Measurements from ENCODE around the gene SCFD2.

Gene SCFD2

GRCh38 chr4:52866734-52867133, 499.1 kb downstream of the SCFD2 start:
- DNase-seq (ENCODE audit: low read depth in 4 of 4, low spot score in 1 of 4): no peak

- DNase-seq (ENCODE audit: low read depth in 4 of 4, low spot score in 1 of 4): no peak
Measured at GRCh38 chr4:52865300-52865699, 500.6 kb downstream of the SCFD2 start.

- DNase-seq (ENCODE audit: low read depth in 4 of 4, low spot score in 1 of 4): no peak
Measured at GRCh38 chr4:52864793-52865192, 501.1 kb downstream of the SCFD2 start.

GRCh38 chr4:52863324-52863723, 502.5 kb downstream of the SCFD2 start:
- no peak for DNase-seq (ENCODE audit: low read depth in 4 of 4, low spot score in 1 of 4)

GRCh38 chr4:52862639-52863161, 503.2 kb downstream of the SCFD2 start:
- no peak for DNase-seq (ENCODE audit: low read depth in 4 of 4, low spot score in 1 of 4)

- peak; percentile 61 to 78 (median 70) for DNase-seq (ENCODE audit: low read depth in 4 of 4, low spot score in 1 of 4)
Measured at GRCh38 chr4:52861879-52862616, 503.8 kb downstream of the SCFD2 start, which contains the start of gene RASL11B. Gene RASL11B (plus strand): TSS chr4:52862317. CDS start chr4:52862508, 191 bp downstream.

GRCh38 chr4:52861171-52861823, 504.6 kb downstream of the SCFD2 start:
- no peak for DNase-seq (ENCODE audit: low read depth in 4 of 4, low spot score in 1 of 4)

GRCh38 chr4:52860361-52860760, 505.5 kb downstream of the SCFD2 start:
- no peak for DNase-seq (ENCODE audit: low read depth in 4 of 4, low spot score in 1 of 4)

- no peak for DNase-seq (ENCODE audit: low read depth in 4 of 4, low spot score in 1 of 4)
Measured at GRCh38 chr4:52856801-52857200, 509.1 kb downstream of the SCFD2 start.

- no peak for DNase-seq (ENCODE audit: low read depth in 4 of 4, low spot score in 1 of 4)
Measured at GRCh38 chr4:52853351-52853750, 512.5 kb downstream of the SCFD2 start.

GRCh38 chr4:52852711-52853110, 513.1 kb downstream of the SCFD2 start:
- DNase-seq (ENCODE audit: low read depth in 4 of 4, low spot score in 1 of 4): no peak

GRCh38 chr4:52852041-52852440, 513.8 kb downstream of the SCFD2 start:
- DNase-seq (ENCODE audit: low read depth in 4 of 4, low spot score in 1 of 4): no peak

- no peak for DNase-seq (ENCODE audit: low read depth in 4 of 4, low spot score in 1 of 4)
Measured at GRCh38 chr4:52850406-52851124, 515.3 kb downstream of the SCFD2 start.

- no peak for DNase-seq (ENCODE audit: low read depth in 4 of 4, low spot score in 1 of 4)
Measured at GRCh38 chr4:52848254-52848653, 517.6 kb downstream of the SCFD2 start.

GRCh38 chr4:52846502-52846901, 519.4 kb downstream of the SCFD2 start:
- no peak for DNase-seq (ENCODE audit: low read depth in 4 of 4, low spot score in 1 of 4)

GRCh38 chr4:52844596-52844995, 521.3 kb downstream of the SCFD2 start:
- DNase-seq (ENCODE audit: low read depth in 4 of 4, low spot score in 1 of 4): no peak

GRCh38 chr4:52843958-52844357, 521.9 kb downstream of the SCFD2 start:
- DNase-seq (ENCODE audit: low read depth in 4 of 4, low spot score in 1 of 4): no peak

- no peak for DNase-seq (ENCODE audit: low read depth in 4 of 4, low spot score in 1 of 4)
Measured at GRCh38 chr4:52843351-52843750, 522.5 kb downstream of the SCFD2 start.

- DNase-seq (ENCODE audit: low read depth in 4 of 4, low spot score in 1 of 4): no peak
Measured at GRCh38 chr4:52842792-52843191, 523.1 kb downstream of the SCFD2 start.

GRCh38 chr4:52841682-52842456, 524.0 kb downstream of the SCFD2 start:
- DNase-seq (ENCODE audit: low read depth in 4 of 4, low spot score in 1 of 4): no peak

All from stimulated activated CD4-positive, alpha-beta T cell treated with anti-CD3 and anti-CD28 coated beads, Interleukin-1b, Interleukin-23, amount 100 ng/mL, for 24 hours (primary cell).